AG09319 (cell line): ENCODE data around the gene NIT1.
A peak's percentile ranks its signal among the peaks of the same experiment; 100 is the strongest.
"Not testable (repeated sequence)": the region's sequence is repeated elsewhere in the genome, so short reads cannot be mapped to it uniquely, and the experiment has no call there.

ENCODE experiments used
- DNase-seq: peaks from one replicate; pipeline ENCODE4 v3.0.0-alpha.2; 2010; ENCODE audit warnings: low read depth; ENCODE audit errors: extremely low read depth
- CTCF ChIP-seq: IDR thresholded peaks from 2 replicates; pipeline ENCODE4 v1.5.1; 2011; ENCODE audit warnings: low read depth, mild to moderate bottlenecking, inconsistent platforms, low read length, moderate library complexity

Gene NIT1

GRCh38 chr1:161114556-161114955 is 3.3 kb upstream of the NIT1 start:
- TF ChIP-seq CTCF = no peak
- no peak for DNase-seq

- TF ChIP-seq CTCF = no peak
- DNase-seq = no peak
These were observed 2.7 kb upstream of the NIT1 start for GRCh38 chr1:161115132-161115711.

GRCh38 chr1:161115961-161116360 is 1.9 kb upstream of the NIT1 start:
- not testable (repeated sequence) for DNase-seq

GRCh38 chr1:161119092-161119903 is 1.4 kb downstream of the NIT1 start:
- TF ChIP-seq CTCF = peak; percentile 37
- DNase-seq = no peak

GRCh38 chr1:161121042-161121650 is 3.2 kb downstream of the NIT1 start:
- TF ChIP-seq CTCF = no peak
- no peak for DNase-seq

- no peak for DNase-seq
- no peak for TF ChIP-seq CTCF
These were observed 3.9 kb downstream of the NIT1 start for GRCh38 chr1:161121834-161122233.

GRCh38 chr1:161122967-161123366 is 5.1 kb downstream of the NIT1 start:
- no peak for TF ChIP-seq CTCF

More at GRCh38 chr1:161122967-161123366, 5.1 kb downstream of the NIT1 start:
- no peak for DNase-seq
